Measurements from ENCODE around the gene RAB7A.
"Not testable (repeated sequence)": the region's sequence is repeated elsewhere in the genome, so short reads cannot be mapped to it uniquely, and the experiment has no call there.

RAB7A gene

GRCh38 chr3:128749035-128749434, 23.1 kb downstream of the RAB7A start:
- Histone ChIP-seq H3K27ac (replicated peaks; ENCODE audit: low read length) (no peak overlapping the region), H4K91ac (ENCODE audit: low read depth, low read length, poor library complexity) (no peak overlapping the region), H2BK15ac (ENCODE audit: low read length) (no peak overlapping the region), H3K4me1 (ENCODE audit: control insufficient read depth in 2 of 2, insufficient read depth in 1 of 2, low read depth in 1 of 2, low read length in 2 of 2) (no peaks in the 10 kb centered on the region), H3K4me3 (ENCODE audit: low read length in 2 of 2) (no peak overlapping the region), H2BK5ac (ENCODE audit: low read length) (no peak overlapping the region), H2BK12ac (ENCODE audit: low read length) (no peak overlapping the region), H3K23ac (ENCODE audit: low read depth, low read length, poor library complexity) (no peak overlapping the region), H3K18ac (ENCODE audit: low read length) (no peak overlapping the region), H3K9me3 (replicated peaks in 1 of 2; ENCODE audit: control insufficient read depth in 2 of 2, insufficient read depth in 1 of 2, low read depth in 1 of 2, low read length in 2 of 2) (peaks cover 11 to 48% of the 10 kb centered on the region in 2 donors), H3K79me1 (ENCODE audit: low read depth, low read length) (peaks cover 9% of the 10 kb centered on the region), H4K8ac (ENCODE audit: low read depth, low read length) (no peak overlapping the region), H3K36me3 (replicated peaks in 1 of 2; ENCODE audit: control insufficient read depth in 2 of 2, insufficient read depth in 2 of 2, low read length in 2 of 2) (peaks cover 8 to 52% of the 10 kb centered on the region in 2 donors), H2BK120ac (ENCODE audit: low read depth, low read length) (no peak overlapping the region), H3K9ac (ENCODE audit: low read depth, low read length, poor library complexity) (no peak overlapping the region), H2AK5ac (ENCODE audit: low read depth, low read length) (no peak overlapping the region), H2AFZ (ENCODE audit: low read length) (no peak overlapping the region), H3K27me3 (ENCODE audit: control insufficient read depth in 3 of 3, insufficient read depth in 3 of 3, low read depth in 1 of 3, low read length in 3 of 3) (no peaks in the 10 kb centered on the region), H3K14ac (ENCODE audit: low read length) (no peak overlapping the region), H3K4me2 (ENCODE audit: insufficient read depth, low read length, poor library complexity, severe bottlenecking) (no peak overlapping the region), H3K4ac (ENCODE audit: low read length) (no peak overlapping the region)
- DNase-seq (ENCODE audit: low spot score) = no peak

GRCh38 chr3:128749561-128749960, 23.6 kb downstream of the RAB7A start:
- H3K36me3 ChIP-seq (replicated peaks in 1 of 2; ENCODE audit: control insufficient read depth in 2 of 2, insufficient read depth in 2 of 2, low read length in 2 of 2) = peaks cover 4 to 47% of the 10 kb centered on the region in 2 donors
- WGBS, 2 donors (ENCODE audit: extremely low coverage in 2 of 2, insufficient read length in 2 of 2, insufficient replicate concordance in 1 of 2) = no CpG with 5 or more reads among the region's 5 CpGs

GRCh38 chr3:128753715-128754114, 27.7 kb downstream of the RAB7A start:
- Histone ChIP-seq H2BK5ac (ENCODE audit: low read length) (no peak overlapping the region), H4K91ac (ENCODE audit: low read depth, low read length, poor library complexity) (no peak overlapping the region), H2BK12ac (ENCODE audit: low read length) (no peak overlapping the region), H3K23ac (ENCODE audit: low read depth, low read length, poor library complexity) (no peak overlapping the region), H2AFZ (ENCODE audit: low read length) (no peak overlapping the region), H3K4me2 (ENCODE audit: insufficient read depth, low read length, poor library complexity, severe bottlenecking) (no peak overlapping the region), H4K8ac (ENCODE audit: low read depth, low read length) (no peak overlapping the region), H3K14ac (ENCODE audit: low read length) (no peak overlapping the region), H3K36me3 (replicated peaks in 1 of 2; ENCODE audit: control insufficient read depth in 2 of 2, insufficient read depth in 2 of 2, low read length in 2 of 2) (peaks cover 2 to 31% of the 10 kb centered on the region in 2 donors), H3K18ac (ENCODE audit: low read length) (no peak overlapping the region), H3K9me3 (replicated peaks in 1 of 2; ENCODE audit: control insufficient read depth in 2 of 2, insufficient read depth in 1 of 2, low read depth in 1 of 2, low read length in 2 of 2) (peaks cover 0 to 44% of the 10 kb centered on the region in 2 donors), H3K4me3 (ENCODE audit: low read length in 2 of 2) (no peak overlapping the region), H2BK120ac (ENCODE audit: low read depth, low read length) (no peak overlapping the region), H3K27me3 (ENCODE audit: control insufficient read depth in 3 of 3, insufficient read depth in 3 of 3, low read depth in 1 of 3, low read length in 3 of 3) (no peaks in the 10 kb centered on the region), H3K9ac (ENCODE audit: low read depth, low read length, poor library complexity) (no peak overlapping the region), H2BK15ac (ENCODE audit: low read length) (no peak overlapping the region), H3K79me1 (ENCODE audit: low read depth, low read length) (peaks cover 5% of the 10 kb centered on the region), H3K4me1 (ENCODE audit: control insufficient read depth in 2 of 2, insufficient read depth in 1 of 2, low read depth in 1 of 2, low read length in 2 of 2) (no peaks in the 10 kb centered on the region), H2AK5ac (ENCODE audit: low read depth, low read length) (no peak overlapping the region), H3K4ac (ENCODE audit: low read length) (no peak overlapping the region), H3K27ac (replicated peaks; ENCODE audit: low read length) (no peak overlapping the region)
- DNase-seq (ENCODE audit: low spot score) = no peak
- no CpG with 5 or more reads among the region's 1 CpG for WGBS, 2 donors (ENCODE audit: extremely low coverage in 2 of 2, insufficient read length in 2 of 2, insufficient replicate concordance in 1 of 2)

More at GRCh38 chr3:128749561-128749960, 23.6 kb downstream of the RAB7A start:
- not testable (repeated sequence) for H3K4me3 ChIP-seq (ENCODE audit: low read length in 2 of 2); H3K4ac ChIP-seq (ENCODE audit: low read length); H3K23ac ChIP-seq (ENCODE audit: low read depth, low read length, poor library complexity); H3K27me3 ChIP-seq (ENCODE audit: control insufficient read depth in 3 of 3, insufficient read depth in 3 of 3, low read depth in 1 of 3, low read length in 3 of 3); H4K8ac ChIP-seq (ENCODE audit: low read depth, low read length); H2BK12ac ChIP-seq (ENCODE audit: low read length); H2AFZ ChIP-seq (ENCODE audit: low read length); H4K91ac ChIP-seq (ENCODE audit: low read depth, low read length, poor library complexity); H2BK5ac ChIP-seq (ENCODE audit: low read length); DNase-seq (ENCODE audit: low spot score); H2BK15ac ChIP-seq (ENCODE audit: low read length); H3K27ac ChIP-seq (replicated peaks; ENCODE audit: low read length); H3K9ac ChIP-seq (ENCODE audit: low read depth, low read length, poor library complexity); H3K14ac ChIP-seq (ENCODE audit: low read length); H3K4me1 ChIP-seq (ENCODE audit: control insufficient read depth in 2 of 2, insufficient read depth in 1 of 2, low read depth in 1 of 2, low read length in 2 of 2); H3K79me1 ChIP-seq (ENCODE audit: low read depth, low read length); H3K4me2 ChIP-seq (ENCODE audit: insufficient read depth, low read length, poor library complexity, severe bottlenecking); H2AK5ac ChIP-seq (ENCODE audit: low read depth, low read length); H3K18ac ChIP-seq (ENCODE audit: low read length); H2BK120ac ChIP-seq (ENCODE audit: low read depth, low read length)
- H3K9me3 ChIP-seq (replicated peaks in 1 of 2; ENCODE audit: control insufficient read depth in 2 of 2, insufficient read depth in 1 of 2, low read depth in 1 of 2, low read length in 2 of 2) = peaks cover 9 to 42% of the 10 kb centered on the region in 2 donors

- Histone ChIP-seq H3K18ac (ENCODE audit: low read length) (no peak overlapping the region), H2AFZ (ENCODE audit: low read length) (no peak overlapping the region)
Observed at GRCh38 chr3:128760042-128760441, 34.1 kb downstream of the RAB7A start.

More at GRCh38 chr3:128760042-128760441, 34.1 kb downstream of the RAB7A start:
- Histone ChIP-seq H3K27ac (replicated peaks; ENCODE audit: low read length) (no peak overlapping the region), H2BK12ac (ENCODE audit: low read length) (no peak overlapping the region), H3K9me3 (replicated peaks in 1 of 2; ENCODE audit: control insufficient read depth in 2 of 2, insufficient read depth in 1 of 2, low read depth in 1 of 2, low read length in 2 of 2) (peaks cover 0 to 15% of the 10 kb centered on the region in 2 donors), H3K14ac (ENCODE audit: low read length) (no peak overlapping the region), H2AK5ac (ENCODE audit: low read depth, low read length) (no peak overlapping the region), H4K91ac (ENCODE audit: low read depth, low read length, poor library complexity) (no peak overlapping the region), H3K4me2 (ENCODE audit: insufficient read depth, low read length, poor library complexity, severe bottlenecking) (no peak overlapping the region), H3K4me1 (ENCODE audit: control insufficient read depth in 2 of 2, insufficient read depth in 1 of 2, low read depth in 1 of 2, low read length in 2 of 2) (no peaks in the 10 kb centered on the region), H4K8ac (ENCODE audit: low read depth, low read length) (no peak overlapping the region), H2BK120ac (ENCODE audit: low read depth, low read length) (no peak overlapping the region), H3K23ac (ENCODE audit: low read depth, low read length, poor library complexity) (no peak overlapping the region), H2BK15ac (ENCODE audit: low read length) (no peak overlapping the region), H3K9ac (ENCODE audit: low read depth, low read length, poor library complexity) (no peak overlapping the region), H3K36me3 (replicated peaks in 1 of 2; ENCODE audit: control insufficient read depth in 2 of 2, insufficient read depth in 2 of 2, low read length in 2 of 2) (peaks cover 0 to 34% of the 10 kb centered on the region in 2 donors), H2BK5ac (ENCODE audit: low read length) (no peak overlapping the region), H3K4ac (ENCODE audit: low read length) (no peak overlapping the region), H3K79me1 (ENCODE audit: low read depth, low read length) (no peaks in the 10 kb centered on the region), H3K4me3 (ENCODE audit: low read length in 2 of 2) (no peak overlapping the region), H3K27me3 (ENCODE audit: control insufficient read depth in 3 of 3, insufficient read depth in 3 of 3, low read depth in 1 of 3, low read length in 3 of 3) (no peaks in the 10 kb centered on the region)
- no CpG with 5 or more reads among the region's 5 CpGs for WGBS, 2 donors (ENCODE audit: extremely low coverage in 2 of 2, insufficient read length in 2 of 2, insufficient replicate concordance in 1 of 2)
- no peak for DNase-seq (ENCODE audit: low spot score)
